ENCODE results near the gene LY6G6C.

DNA sequence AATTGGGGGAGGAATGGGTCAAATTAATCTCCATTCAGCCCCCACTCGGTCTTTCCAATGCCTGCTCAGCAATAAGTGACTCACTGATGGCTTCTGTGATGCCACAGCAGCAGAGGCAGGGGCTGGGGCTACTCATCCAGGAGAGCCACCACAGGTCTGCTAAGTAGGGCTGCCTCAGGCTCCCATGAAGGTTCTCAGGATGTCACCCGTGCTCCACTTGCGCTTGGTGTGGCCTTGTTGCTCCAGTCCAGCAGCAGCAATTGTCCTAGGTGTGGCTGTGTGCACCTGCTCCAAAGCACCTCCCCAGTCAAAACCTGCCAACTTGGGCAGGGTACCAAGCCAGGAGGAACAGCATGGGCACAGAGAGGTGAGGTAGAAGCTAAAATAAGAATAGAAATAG is 627 bp upstream of the LY6G6C start:
- TF ChIP-seq, protein P1, sequence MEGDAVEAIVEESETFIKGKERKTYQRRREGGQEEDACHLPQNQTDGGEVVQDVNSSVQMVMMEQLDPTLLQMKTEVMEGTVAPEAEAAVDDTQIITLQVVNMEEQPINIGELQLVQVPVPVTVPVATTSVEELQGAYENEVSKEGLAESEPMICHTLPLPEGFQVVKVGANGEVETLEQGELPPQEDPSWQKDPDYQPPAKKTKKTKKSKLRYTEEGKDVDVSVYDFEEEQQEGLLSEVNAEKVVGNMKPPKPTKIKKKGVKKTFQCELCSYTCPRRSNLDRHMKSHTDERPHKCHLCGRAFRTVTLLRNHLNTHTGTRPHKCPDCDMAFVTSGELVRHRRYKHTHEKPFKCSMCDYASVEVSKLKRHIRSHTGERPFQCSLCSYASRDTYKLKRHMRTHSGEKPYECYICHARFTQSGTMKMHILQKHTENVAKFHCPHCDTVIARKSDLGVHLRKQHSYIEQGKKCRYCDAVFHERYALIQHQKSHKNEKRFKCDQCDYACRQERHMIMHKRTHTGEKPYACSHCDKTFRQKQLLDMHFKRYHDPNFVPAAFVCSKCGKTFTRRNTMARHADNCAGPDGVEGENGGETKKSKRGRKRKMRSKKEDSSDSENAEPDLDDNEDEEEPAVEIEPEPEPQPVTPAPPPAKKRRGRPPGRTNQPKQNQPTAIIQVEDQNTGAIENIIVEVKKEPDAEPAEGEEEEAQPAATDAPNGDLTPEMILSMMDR (IDR thresholded peaks at IDR 0.05): no peak
- no peak for TF ChIP-seq POLR2A (IDR thresholded peaks at IDR 0.05; ENCODE audit: low read depth)
